Measurements from ENCODE around the gene ZNF219.
A peak's percentile ranks its signal among the peaks of the same experiment; 100 is the strongest.

ZNF219 gene

DNA sequence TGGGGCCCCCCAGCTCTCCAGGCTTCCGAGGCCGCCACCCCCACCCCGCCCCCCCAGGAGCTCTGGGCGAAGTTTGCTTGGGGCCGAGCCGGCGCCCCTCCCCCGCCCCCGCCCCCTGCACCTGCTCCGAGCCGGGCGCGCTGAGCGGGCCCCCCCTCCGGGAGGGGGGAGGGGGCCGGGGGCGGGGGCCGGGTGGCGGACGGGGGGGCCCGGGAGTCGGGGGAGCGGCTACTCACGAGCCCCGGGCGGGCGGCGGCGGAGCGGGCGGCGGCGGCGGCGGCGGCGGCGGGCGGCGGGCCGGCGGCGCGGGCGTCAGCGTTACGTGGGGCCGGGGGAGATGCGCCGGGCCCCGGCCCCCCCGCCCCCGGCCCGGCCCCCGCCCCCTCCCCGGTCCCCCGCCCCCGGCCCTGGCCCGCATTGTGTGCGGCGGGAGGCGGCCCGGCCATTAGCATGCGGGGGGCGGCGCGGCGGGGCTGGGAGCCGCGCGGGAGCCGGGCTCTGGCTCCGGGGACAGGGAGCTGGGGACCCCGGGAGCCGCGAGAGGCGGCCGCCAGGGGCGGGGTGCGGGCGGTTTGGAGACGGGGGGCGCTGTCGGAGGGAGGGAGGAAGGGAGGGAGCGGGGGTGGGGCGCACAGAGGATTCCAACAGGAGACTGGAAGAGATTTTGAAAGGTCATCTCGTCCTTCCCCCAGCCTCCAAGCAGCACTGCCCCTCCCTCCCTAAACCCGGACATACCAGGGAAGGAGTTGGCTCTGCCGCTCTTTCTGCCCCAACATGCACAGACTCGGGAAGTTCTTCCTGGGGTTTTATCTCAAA is at the start of gene ZNF219:
Gene ZNF219, minus strand, starts transcription at position 580 of the 816 bp plus-strand sequence. CDS start 5,064 bp downstream, outside the sequence.
- H3K27me3 ChIP-seq (ENCODE audit: control insufficient read depth, insufficient read depth, low read length): no peaks in the 10 kb centered on the region
- peak within 1 kb of the TSS; percentile 15 for H3K4me3 ChIP-seq (ENCODE audit: low read length)
- H3K4me1 ChIP-seq (ENCODE audit: control insufficient read depth, insufficient read depth, low read length): peaks cover 55% of the 10 kb centered on the region
- peak within 1 kb of the TSS; percentile 72 for H3K9ac ChIP-seq (ENCODE audit: low read length)
- no peaks in the 10 kb centered on the region for H3K9me3 ChIP-seq (ENCODE audit: control insufficient read depth, low read length)
- H3K36me3 ChIP-seq (ENCODE audit: control insufficient read depth, insufficient read depth, low read length): no peaks in the 10 kb centered on the region

GRCh38 chr14:21145437-21145836 is 47.0 kb upstream of the ZNF219 start:
- Histone ChIP-seq H3K4me1 (ENCODE audit: control insufficient read depth, insufficient read depth, low read length) (no peaks in the 10 kb centered on the region), H3K4me3 (ENCODE audit: low read length) (no peak overlapping the region), H3K9ac (ENCODE audit: low read length) (no peak overlapping the region), H3K36me3 (ENCODE audit: control insufficient read depth, insufficient read depth, low read length) (no peaks in the 10 kb centered on the region), H3K27me3 (ENCODE audit: control insufficient read depth, insufficient read depth, low read length) (no peaks in the 10 kb centered on the region), H3K9me3 (ENCODE audit: control insufficient read depth, low read length) (no peaks in the 10 kb centered on the region)

DNA sequence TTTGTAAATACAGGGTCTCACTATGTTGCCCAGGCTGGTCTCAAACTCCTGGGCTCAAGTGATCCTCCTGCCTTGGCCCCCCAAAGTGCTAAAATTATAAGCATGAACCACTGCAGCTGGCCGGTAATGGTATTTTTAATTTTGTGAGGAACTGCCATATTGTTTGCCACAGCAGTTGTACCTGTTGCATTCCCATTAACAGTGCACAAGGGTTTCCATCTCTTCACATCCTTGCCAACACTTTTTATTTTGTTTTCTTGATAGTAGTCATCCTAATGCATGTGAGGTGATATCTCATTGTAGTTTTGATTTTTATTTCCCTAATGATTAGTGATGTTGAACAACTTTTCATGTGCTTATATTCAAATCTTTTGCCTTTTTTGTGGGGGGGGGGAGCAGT is 43.9 kb upstream of the ZNF219 start:
- Histone ChIP-seq H3K4me1 (ENCODE audit: control insufficient read depth, insufficient read depth, low read length) (no peaks in the 10 kb centered on the region), H3K36me3 (ENCODE audit: control insufficient read depth, insufficient read depth, low read length) (no peaks in the 10 kb centered on the region), H3K9me3 (ENCODE audit: control insufficient read depth, low read length) (no peaks in the 10 kb centered on the region), H3K27me3 (ENCODE audit: control insufficient read depth, insufficient read depth, low read length) (no peaks in the 10 kb centered on the region), H3K9ac (ENCODE audit: low read length) (no peak overlapping the region), H3K4me3 (ENCODE audit: low read length) (no peak overlapping the region)

GRCh38 chr14:21136024-21136423 is 37.6 kb upstream of the ZNF219 start:
- H3K9ac ChIP-seq (ENCODE audit: low read length): no peak overlapping the region
- no peaks in the 10 kb centered on the region for H3K4me1 ChIP-seq (ENCODE audit: control insufficient read depth, insufficient read depth, low read length)
- H3K4me3 ChIP-seq (ENCODE audit: low read length): no peak overlapping the region
- H3K9me3 ChIP-seq (ENCODE audit: control insufficient read depth, low read length): no peaks in the 10 kb centered on the region
- no peaks in the 10 kb centered on the region for H3K27me3 ChIP-seq (ENCODE audit: control insufficient read depth, insufficient read depth, low read length)
- no peaks in the 10 kb centered on the region for H3K36me3 ChIP-seq (ENCODE audit: control insufficient read depth, insufficient read depth, low read length)

GRCh38 chr14:21133901-21134300 is 35.4 kb upstream of the ZNF219 start:
- H3K9me3 ChIP-seq (ENCODE audit: control insufficient read depth, low read length): no peaks in the 10 kb centered on the region

GRCh38 chr14:21123429-21123828 is 25.0 kb upstream of the ZNF219 start:
- Histone ChIP-seq H3K27me3 (ENCODE audit: control insufficient read depth, insufficient read depth, low read length) (no peaks in the 10 kb centered on the region), H3K4me1 (ENCODE audit: control insufficient read depth, insufficient read depth, low read length) (no peaks in the 10 kb centered on the region), H3K9me3 (ENCODE audit: control insufficient read depth, low read length) (no peaks in the 10 kb centered on the region), H3K36me3 (ENCODE audit: control insufficient read depth, insufficient read depth, low read length) (no peaks in the 10 kb centered on the region), H3K9ac (ENCODE audit: low read length) (no peak overlapping the region), H3K4me3 (ENCODE audit: low read length) (no peak overlapping the region)

More at GRCh38 chr14:21133901-21134300, 35.4 kb upstream of the ZNF219 start:
- no peaks in the 10 kb centered on the region for H3K27me3 ChIP-seq (ENCODE audit: control insufficient read depth, insufficient read depth, low read length)
- H3K4me1 ChIP-seq (ENCODE audit: control insufficient read depth, insufficient read depth, low read length): no peaks in the 10 kb centered on the region
- H3K36me3 ChIP-seq (ENCODE audit: control insufficient read depth, insufficient read depth, low read length): no peaks in the 10 kb centered on the region
- H3K4me3 ChIP-seq (ENCODE audit: low read length): no peak overlapping the region
- no peak overlapping the region for H3K9ac ChIP-seq (ENCODE audit: low read length)

- H3K36me3 ChIP-seq (ENCODE audit: control insufficient read depth, insufficient read depth, low read length): no peaks in the 10 kb centered on the region
- H3K4me3 ChIP-seq (ENCODE audit: low read length): no peak overlapping the region
- H3K27me3 ChIP-seq (ENCODE audit: control insufficient read depth, insufficient read depth, low read length): no peaks in the 10 kb centered on the region
- H3K9ac ChIP-seq (ENCODE audit: low read length): no peak overlapping the region
- no peaks in the 10 kb centered on the region for H3K4me1 ChIP-seq (ENCODE audit: control insufficient read depth, insufficient read depth, low read length)
- no peaks in the 10 kb centered on the region for H3K9me3 ChIP-seq (ENCODE audit: control insufficient read depth, low read length)
Measured at GRCh38 chr14:21121122-21121521, 22.7 kb upstream of the ZNF219 start.

GRCh38 chr14:21120686-21121085 is 22.2 kb upstream of the ZNF219 start:
- Histone ChIP-seq H3K4me1 (ENCODE audit: control insufficient read depth, insufficient read depth, low read length) (no peaks in the 10 kb centered on the region), H3K4me3 (ENCODE audit: low read length) (no peak overlapping the region), H3K9ac (ENCODE audit: low read length) (no peak overlapping the region), H3K27me3 (ENCODE audit: control insufficient read depth, insufficient read depth, low read length) (no peaks in the 10 kb centered on the region), H3K36me3 (ENCODE audit: control insufficient read depth, insufficient read depth, low read length) (no peaks in the 10 kb centered on the region), H3K9me3 (ENCODE audit: control insufficient read depth, low read length) (no peaks in the 10 kb centered on the region)

- H3K4me1 ChIP-seq (ENCODE audit: control insufficient read depth, insufficient read depth, low read length): no peaks in the 10 kb centered on the region
- H3K27me3 ChIP-seq (ENCODE audit: control insufficient read depth, insufficient read depth, low read length): no peaks in the 10 kb centered on the region
- H3K36me3 ChIP-seq (ENCODE audit: control insufficient read depth, insufficient read depth, low read length): no peaks in the 10 kb centered on the region
- no peak overlapping the region for H3K9ac ChIP-seq (ENCODE audit: low read length)
- H3K4me3 ChIP-seq (ENCODE audit: low read length): no peak overlapping the region
- H3K9me3 ChIP-seq (ENCODE audit: control insufficient read depth, low read length): no peaks in the 10 kb centered on the region
Measured at GRCh38 chr14:21118933-21119332, 20.5 kb upstream of the ZNF219 start.

- Histone ChIP-seq H3K36me3 (ENCODE audit: control insufficient read depth, insufficient read depth, low read length) (no peaks in the 10 kb centered on the region), H3K4me3 (ENCODE audit: low read length) (no peak overlapping the region), H3K27me3 (ENCODE audit: control insufficient read depth, insufficient read depth, low read length) (no peaks in the 10 kb centered on the region), H3K9ac (ENCODE audit: low read length) (no peak overlapping the region), H3K4me1 (ENCODE audit: control insufficient read depth, insufficient read depth, low read length) (no peaks in the 10 kb centered on the region), H3K9me3 (ENCODE audit: control insufficient read depth, low read length) (no peaks in the 10 kb centered on the region)
Measured at GRCh38 chr14:21113369-21113768, 14.9 kb upstream of the ZNF219 start.

DNA sequence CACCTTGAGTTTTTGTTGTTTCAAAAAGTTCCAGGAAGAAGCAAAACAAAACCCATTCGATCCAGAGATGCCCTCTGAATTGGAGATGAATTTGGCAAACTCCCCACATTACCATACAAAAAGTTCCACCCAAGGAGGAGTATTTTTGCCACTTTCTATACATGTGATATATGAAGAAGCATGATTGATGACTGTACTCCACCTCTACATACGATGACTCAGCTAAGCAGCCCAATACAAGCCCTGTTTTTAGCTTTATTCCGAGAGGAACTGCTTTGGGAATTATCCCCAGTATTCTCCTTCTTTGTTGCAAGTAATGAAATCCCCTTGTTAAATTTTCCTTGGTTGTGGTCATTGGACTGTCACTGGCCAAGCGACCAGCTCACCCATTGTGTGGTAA is 13.8 kb upstream of the ZNF219 start:
- H3K9ac ChIP-seq (ENCODE audit: low read length): no peak overlapping the region
- no peaks in the 10 kb centered on the region for H3K9me3 ChIP-seq (ENCODE audit: control insufficient read depth, low read length)
- no peaks in the 10 kb centered on the region for H3K27me3 ChIP-seq (ENCODE audit: control insufficient read depth, insufficient read depth, low read length)
- H3K36me3 ChIP-seq (ENCODE audit: control insufficient read depth, insufficient read depth, low read length): no peaks in the 10 kb centered on the region
- peaks cover 3% of the 10 kb centered on the region for H3K4me1 ChIP-seq (ENCODE audit: control insufficient read depth, insufficient read depth, low read length)
- H3K4me3 ChIP-seq (ENCODE audit: low read length): no peak overlapping the region

GRCh38 chr14:21109377-21110138 is 11.1 kb upstream of the ZNF219 start:
- no peaks in the 10 kb centered on the region for H3K27me3 ChIP-seq (ENCODE audit: control insufficient read depth, insufficient read depth, low read length)
- H3K9ac ChIP-seq (ENCODE audit: low read length): no peak overlapping the region
- H3K4me1 ChIP-seq (ENCODE audit: control insufficient read depth, insufficient read depth, low read length): peaks cover 18% of the 10 kb centered on the region
- H3K36me3 ChIP-seq (ENCODE audit: control insufficient read depth, insufficient read depth, low read length): no peaks in the 10 kb centered on the region
- no peaks in the 10 kb centered on the region for H3K9me3 ChIP-seq (ENCODE audit: control insufficient read depth, low read length)
- no peak overlapping the region for H3K4me3 ChIP-seq (ENCODE audit: low read length)
